Measurements from ENCODE around the gene SERPINE1. TPM values are rescaled to one million over a fixed set of nuclear protein-coding genes. Genes with fewer than 3 reads are reported as not detected.

The SERPINE1 gene
- total and polyA plus RNA-seq, 2 of the 13 experiments (the other 11 are each of a cell fraction or from before 2014, with no cell fraction given), result 21.2 to 1,576 TPM

GRCh38 chr7:101112233-101112632 is 14.7 kb upstream of the SERPINE1 start:
- CTCF ChIA-PET (ENCODE audit: low intra/inter-chr PET ratio, low total read pairs), result no interaction called here
- no peak for ATAC-seq
- Histone ChIP-seq H3K27me3 (ENCODE audit: control insufficient read depth in 1 of 2, insufficient read depth in 2 of 2, low read length in 2 of 2) (0 out of 5 replicates have a peak, but pooled peaks cover 0 to 3% of the 10 kb centered on the region in 2 experiments), H3K4me2 (ENCODE audit: low read depth, low read length) (peak overlapping the region; percentile 58), H2AFZ (ENCODE audit: low read length) (peak overlapping the region; percentile 69), H3K9me3 (ENCODE audit: low read length) (no peaks in the 10 kb centered on the region), H3K27ac (ENCODE audit: extremely low read length, insufficient read depth, low read length) (no peak overlapping the region), H3K4me1 (ENCODE audit: insufficient read depth, low read length) (peaks cover 69% of the 10 kb centered on the region), H3K36me3 (replicated peaks in 1 of 2; ENCODE audit: control insufficient read depth in 1 of 2, insufficient read depth in 2 of 2, low read length in 2 of 2) (no peaks in the 10 kb centered on the region), H3K4me3 (replicated peaks in 1 of 3; ENCODE audit: insufficient read depth in 1 of 3, low read depth in 2 of 3, low read length in 3 of 3) (no peak overlapping the region), H3K79me2 (ENCODE audit: insufficient read depth, low read length) (no peaks in the 10 kb centered on the region), H4K20me1 (ENCODE audit: insufficient read depth, low read length) (no peaks in the 10 kb centered on the region), H3K9ac (ENCODE audit: insufficient read depth, low read depth, low read length) (no peak overlapping the region; the same call in 1 of the 2 replicates)
- DNase-seq (ENCODE audit: low spot score), result no peak
- BruUV-seq (replicated peaks), result no TSS peak
- no peak for FAIRE-seq
- POLR2A ChIA-PET, result interaction anchor here (1.3 to 3.8 kb wide), 2 partner anchors 10 to 15 kb away, joined by 5 to 26 read pairs; partner anchors contain the start of gene SERPINE1
- 20% methylated on average over 11 of the region's 11 CpGs for WGBS (ENCODE audit: low lambda C conversion rate)
- in situ Hi-C loops (cut with HindIII; ENCODE audit: extremely low pct_ligation_motif_present, low pct_unique_long_range_greater_than_20kb) (no loop called here), intact Hi-C loops (cut with micrococcal nuclease; ENCODE audit: unreplicated experiment) (no loop called here)
- TF ChIP-seq ZNF619 (CRISPR knock-in tag; IDR thresholded peaks at IDR 0.05) (no peak), DR1 (CRISPR knock-in tag; IDR thresholded peaks at IDR 0.05) (no peak), ZNF605 (CRISPR knock-in tag; IDR thresholded peaks at IDR 0.05) (0 out of 2 replicates have a peak, but pooled peaks have one; percentile 19), PCBP1 (IDR thresholded peaks at IDR 0.05; ENCODE audit: borderline replicate concordance, low read depth, low read length) (no peak), ZNF577 (CRISPR knock-in tag; IDR thresholded peaks at IDR 0.05; ENCODE audit: borderline replicate concordance, low read depth) (no peak), TBX3 (IDR thresholded peaks at IDR 0.05; ENCODE audit: borderline replicate concordance) (no peak), RARA (CRISPR knock-in tag; IDR thresholded peaks at IDR 0.05) (no peak), ZNF563 (CRISPR knock-in tag; IDR thresholded peaks at IDR 0.05) (no peak), THYN1 (CRISPR knock-in tag; IDR thresholded peaks at IDR 0.05; ENCODE audit: borderline replicate concordance, low read depth) (no peak), ZNF234 (CRISPR knock-in tag; conservative IDR thresholded peaks at IDR 0.05) (no peak), ZNF672 (CRISPR knock-in tag; IDR thresholded peaks at IDR 0.05) (no peak), ZNF557 (CRISPR knock-in tag; IDR thresholded peaks at IDR 0.05) (no peak), KLF6 (CRISPR knock-in tag; IDR thresholded peaks at IDR 0.05) (no peak), PRDM15 (CRISPR knock-in tag; IDR thresholded peaks at IDR 0.05) (no peak), PRDM10 (CRISPR knock-in tag; IDR thresholded peaks at IDR 0.05; ENCODE audit: low read depth) (peak; percentile 87), TBX2 (CRISPR knock-in tag; IDR thresholded peaks at IDR 0.05; ENCODE audit: borderline replicate concordance) (peak; percentile 14; the same call in 1 of the 2 replicates)

Data from HepG2 (cell line).